H9 (cell line): ENCODE results near the gene ODAD4. TPM values are rescaled to one million over a fixed set of nuclear protein-coding genes. Genes with fewer than 3 reads are reported as not detected.
A peak's percentile ranks its signal among the peaks of the same experiment; 100 is the strongest.

ENCODE experiments used
- DNase-seq: peaks from one replicate; pipeline ENCODE4 v3.0.0-alpha.2; 2017
- H2AFZ ChIP-seq: one replicate; pipeline ENCODE4 v1.6.1; 2013; ENCODE audit warnings: mild to moderate bottlenecking, low read length, control low read depth, moderate library complexity
- H2AK5ac ChIP-seq: 2 replicates; pipeline ENCODE4 v1.6.1; 2013; ENCODE audit warnings: low read length, control low read depth, mixed read lengths; ENCODE audit not compliant: insufficient read length
- H2BK120ac ChIP-seq: one replicate; pipeline ENCODE4 v1.6.1; 2013; ENCODE audit warnings: low read depth, mild to moderate bottlenecking, low read length, control low read depth, inconsistent platforms; ENCODE audit not compliant: poor library complexity, severe bottlenecking
- H2BK12ac ChIP-seq: 2 replicates; pipeline ENCODE4 v1.6.1; 2013; ENCODE audit warnings: low read length, control low read depth, mixed read lengths, low read depth; ENCODE audit not compliant: insufficient read length
- H2BK15ac ChIP-seq: 2 replicates; pipeline ENCODE4 v1.6.1; 2013; ENCODE audit warnings: low read depth, low read length, control low read depth
- H2BK20ac ChIP-seq: one replicate; pipeline ENCODE4 v1.6.1; 2013; ENCODE audit warnings: low read depth, mild to moderate bottlenecking, low read length, control low read depth, inconsistent platforms; ENCODE audit not compliant: poor library complexity, severe bottlenecking
- H2BK5ac ChIP-seq: 2 replicates; pipeline ENCODE4 v1.6.1; 2013; ENCODE audit warnings: low read length, control low read depth, mixed read lengths; ENCODE audit not compliant: insufficient read length
- H3K14ac ChIP-seq: 2 replicates; pipeline ENCODE4 v1.6.1; 2013; ENCODE audit warnings: low read length, control low read depth; ENCODE audit not compliant: insufficient read depth
- H3K18ac ChIP-seq: 2 replicates; pipeline ENCODE4 v1.6.1; 2013; ENCODE audit warnings: low read depth, mild to moderate bottlenecking, mixed read lengths, low read length, control low read depth; ENCODE audit not compliant: insufficient read length
- H3K23ac ChIP-seq: 2 replicates; pipeline ENCODE4 v1.6.1; 2013; ENCODE audit warnings: low read length, control low read depth, mixed read lengths, low read depth; ENCODE audit not compliant: insufficient read length
- H3K23me2 ChIP-seq: 2 replicates; pipeline ENCODE4 v1.6.1; 2013; ENCODE audit warnings: low read depth, mild to moderate bottlenecking, mixed read lengths, low read length, control low read depth; ENCODE audit not compliant: insufficient read length, poor library complexity, severe bottlenecking
- H3K27ac ChIP-seq: 2 replicates; pipeline ENCODE4 v1.5.1; 2013; ENCODE audit warnings: low read length, control low read depth, mixed read lengths, low read depth; ENCODE audit not compliant: insufficient read length
- H3K27me3 ChIP-seq: 2 replicates; pipeline ENCODE4 v1.6.1; 2013; ENCODE audit warnings: low read length, control low read depth, inconsistent platforms; ENCODE audit not compliant: insufficient read depth
- H3K4ac ChIP-seq: 2 replicates; pipeline ENCODE4 v1.6.1; 2013; ENCODE audit warnings: low read depth, mild to moderate bottlenecking, control low read depth, inconsistent platforms, low read length, moderate library complexity
- H3K4me1 ChIP-seq: 2 replicates; pipeline ENCODE4 v1.6.1; 2013; ENCODE audit warnings: low read length, control low read depth, inconsistent platforms; ENCODE audit not compliant: insufficient read depth
- H3K4me2 ChIP-seq: 2 replicates; pipeline ENCODE4 v1.6.1; 2013; ENCODE audit warnings: low read length, control low read depth, mixed read lengths; ENCODE audit not compliant: insufficient read length, insufficient read depth
- H3K56ac ChIP-seq: 2 replicates; pipeline ENCODE4 v1.6.1; 2013; ENCODE audit warnings: low read depth, mild to moderate bottlenecking, mixed read lengths, low read length, control low read depth; ENCODE audit not compliant: insufficient read length
- H3K79me1 ChIP-seq: 2 replicates; pipeline ENCODE4 v1.6.1; 2013; ENCODE audit warnings: low read depth, mild to moderate bottlenecking, moderate library complexity, low read length, control low read depth, inconsistent platforms; ENCODE audit not compliant: insufficient read depth, poor library complexity, severe bottlenecking
- H3K79me2 ChIP-seq: 2 replicates; pipeline ENCODE4 v1.6.1; 2013; ENCODE audit warnings: low read length, control low read depth, inconsistent platforms; ENCODE audit not compliant: insufficient read depth
- H3K9ac ChIP-seq: 2 replicates; pipeline ENCODE4 v1.6.1; 2013; ENCODE audit warnings: low read length, control low read depth, mixed read lengths; ENCODE audit not compliant: insufficient read length; ENCODE audit errors: extremely low read depth
- H3K9me3 ChIP-seq: one replicate; pipeline ENCODE4 v1.6.1; 2013; ENCODE audit warnings: low read depth, low read length, inconsistent platforms; ENCODE audit not compliant: control insufficient read depth
- H3T11ph ChIP-seq: one replicate; pipeline ENCODE4 v1.6.1; 2013; ENCODE audit warnings: mild to moderate bottlenecking, low read length, control low read depth, inconsistent platforms
- H4K20me1 ChIP-seq: one replicate; pipeline ENCODE4 v1.6.1; 2013; ENCODE audit not compliant: control insufficient read depth, insufficient read length, insufficient read depth
- H4K5ac ChIP-seq: 2 replicates; pipeline ENCODE4 v1.6.1; 2013; ENCODE audit warnings: low read depth, mild to moderate bottlenecking, mixed read lengths, low read length, control low read depth; ENCODE audit not compliant: insufficient read length
- H4K8ac ChIP-seq: replicated peaks from 2 replicates; pipeline ENCODE4 v1.6.1; 2013; ENCODE audit warnings: low read length, control low read depth, mixed read lengths, low read depth; ENCODE audit not compliant: insufficient read length
- H4K91ac ChIP-seq: 2 replicates; pipeline ENCODE4 v1.6.1; 2013; ENCODE audit warnings: low read depth, mild to moderate bottlenecking, moderate library complexity, mixed read lengths, low read length, control low read depth; ENCODE audit not compliant: insufficient read length
- H3K27ac Mint-ChIP-seq, 3 experiments: 2 replicates in 2 of 3; 3 replicates in 1 of 3; pipeline ENCODE4 v1.8.0; 2020 to 2021; ENCODE audit warnings: mixed read lengths in 3 of 3, mild to moderate bottlenecking in 1 of 3, moderate library complexity in 1 of 3
- H3K27me3 Mint-ChIP-seq: 2 replicates; pipeline ENCODE4 v1.8.0; 2021; ENCODE audit warnings: low read depth, mild to moderate bottlenecking, moderate library complexity, mixed read lengths
- H3K36me3 Mint-ChIP-seq, 3 experiments: 2 replicates in 2 of 3; 3 replicates in 1 of 3; pipeline ENCODE4 v1.8.0; 2020 to 2021; ENCODE audit warnings: low read depth in 3 of 3, mixed read lengths in 3 of 3; ENCODE audit not compliant: insufficient read depth in 1 of 3
- H3K4me1 Mint-ChIP-seq, 2 experiments: 2 replicates each; pipeline ENCODE4 v1.8.0; 2020; ENCODE audit warnings: mixed read lengths in 2 of 2
- H3K4me3 Mint-ChIP-seq, 2 experiments: 2 replicates in 1 of 2; 3 replicates in 1 of 2; pipeline ENCODE4 v1.8.0; 2020 to 2021; ENCODE audit warnings: mild to moderate bottlenecking in 2 of 2, mixed read lengths in 2 of 2, moderate library complexity in 1 of 2
- H3K9me3 Mint-ChIP-seq, 2 experiments: 2 replicates in 1 of 2; 3 replicates in 1 of 2; pipeline ENCODE4 v1.8.0; 2020; ENCODE audit warnings: mild to moderate bottlenecking in 2 of 2, mixed read lengths in 2 of 2, moderate library complexity in 1 of 2
- WGBS: extraction: QIAGEN DNeasy Blood & Tissue Kit; methylation state at CpG from one replicate; pipeline ENCODE4 v1.1.7; 2013; ENCODE audit warnings: missing lambda C conversion rate, low lambda C conversion rate, mixed read lengths; ENCODE audit not compliant: insufficient read length; ENCODE audit errors: extremely low coverage; 5-methylcytosine and 5-hydroxymethylcytosine counted together
- long read RNA-seq: library from polyadenylated mRNA; unstranded; transcript quantifications from one replicate; pipeline ENCODE4 v2.0.0, GENCODE V29; 2020
- total RNA-seq: library from RNA; stranded (reverse); gene quantifications from 2 replicates; pipeline ENCODE4 v1.2.1, GENCODE V29; 2021
- TF ChIP-seq, protein P1 (sequence below): fragments of 200-600 bp; sonication (generic); conservative IDR thresholded peaks from 3 replicates; pipeline ENCODE4 v1.8.0; 2021; ENCODE audit warnings: antibody characterized with exemption, mild to moderate bottlenecking

The ODAD4 gene, protein sequence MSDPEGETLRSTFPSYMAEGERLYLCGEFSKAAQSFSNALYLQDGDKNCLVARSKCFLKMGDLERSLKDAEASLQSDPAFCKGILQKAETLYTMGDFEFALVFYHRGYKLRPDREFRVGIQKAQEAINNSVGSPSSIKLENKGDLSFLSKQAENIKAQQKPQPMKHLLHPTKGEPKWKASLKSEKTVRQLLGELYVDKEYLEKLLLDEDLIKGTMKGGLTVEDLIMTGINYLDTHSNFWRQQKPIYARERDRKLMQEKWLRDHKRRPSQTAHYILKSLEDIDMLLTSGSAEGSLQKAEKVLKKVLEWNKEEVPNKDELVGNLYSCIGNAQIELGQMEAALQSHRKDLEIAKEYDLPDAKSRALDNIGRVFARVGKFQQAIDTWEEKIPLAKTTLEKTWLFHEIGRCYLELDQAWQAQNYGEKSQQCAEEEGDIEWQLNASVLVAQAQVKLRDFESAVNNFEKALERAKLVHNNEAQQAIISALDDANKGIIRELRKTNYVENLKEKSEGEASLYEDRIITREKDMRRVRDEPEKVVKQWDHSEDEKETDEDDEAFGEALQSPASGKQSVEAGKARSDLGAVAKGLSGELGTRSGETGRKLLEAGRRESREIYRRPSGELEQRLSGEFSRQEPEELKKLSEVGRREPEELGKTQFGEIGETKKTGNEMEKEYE
- total RNA-seq, result 1.3 and 2.1 TPM in 2 replicates
- long read RNA-seq, partial matches to known transcripts, result 3 of 10 reads
- long read RNA-seq, other reads (novel, unspliced or antisense), result 3 of 10 reads

DNA sequence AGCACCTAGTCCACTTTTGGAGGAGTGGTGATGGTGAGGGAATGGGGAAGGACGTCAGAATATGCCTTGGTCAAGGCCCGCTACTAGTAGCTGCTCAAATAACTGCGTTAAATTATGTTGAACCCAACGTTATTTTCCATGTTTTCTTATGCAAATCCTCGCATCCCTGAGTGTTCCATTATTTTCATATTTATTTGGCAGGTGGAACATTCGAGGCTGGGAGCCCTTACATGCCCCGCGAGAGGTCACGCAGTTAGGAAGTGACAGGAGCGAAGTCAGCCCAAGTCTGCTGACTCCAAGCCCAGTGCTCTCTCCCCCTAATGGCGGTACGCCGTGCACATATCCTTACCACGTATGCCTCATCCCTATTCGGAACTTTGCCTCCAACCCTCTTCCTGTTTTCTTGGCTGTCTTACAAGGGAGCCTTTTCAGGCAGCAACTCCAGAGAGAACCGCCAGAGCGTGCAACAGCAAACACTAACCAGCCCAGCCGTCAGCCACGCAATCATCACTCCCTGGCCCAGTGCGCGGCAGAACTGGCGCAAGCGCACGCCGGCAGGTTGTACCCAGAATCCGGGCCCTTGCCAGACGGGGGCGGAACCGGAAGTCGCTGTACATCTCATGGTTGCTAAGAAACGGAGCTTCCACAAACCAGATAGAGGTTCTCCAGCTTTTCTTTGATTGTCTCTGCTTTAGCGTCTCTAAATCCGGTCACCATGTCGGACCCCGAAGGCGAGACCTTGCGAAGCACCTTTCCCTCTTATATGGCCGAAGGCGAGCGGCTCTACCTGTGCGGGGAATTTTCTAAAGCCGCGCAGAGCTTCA, at the start of gene ODAD4:
ODAD4 (plus strand) TSS at position 609 of the 824 bp plus-strand sequence; CDS start at position 716, 107 bp downstream.
- Histone ChIP-seq H3K56ac (no peak within 1 kb of the TSS), H3K9me3 (no peaks in the 10 kb centered on the region), H3T11ph (no peak within 1 kb of the TSS), H3K23ac (no peak within 1 kb of the TSS), H2BK120ac (no peak within 1 kb of the TSS), H3K9ac (peak within 1 kb of the TSS; percentile 79), H3K4ac (no peak within 1 kb of the TSS), H3K18ac (peak within 1 kb of the TSS; percentile 87), H3K4me1 (no peaks in the 10 kb centered on the region), H3K23me2 (peaks cover 6% of the 10 kb centered on the region), H4K8ac (no peak within 1 kb of the TSS), H3K14ac (no peak within 1 kb of the TSS), H2BK12ac (peak within 1 kb of the TSS; percentile 17), H3K27me3 (no peaks in the 10 kb centered on the region), H2BK15ac (no peak within 1 kb of the TSS), H3K4me2 (peak within 1 kb of the TSS; percentile 86), H3K79me2 (peaks cover 2% of the 10 kb centered on the region; the same call in 1 of the 2 replicates), H4K91ac (no peak within 1 kb of the TSS), H4K20me1 (no peaks in the 10 kb centered on the region), H3K27ac (no peak within 1 kb of the TSS), H2AK5ac (no peak within 1 kb of the TSS), H2BK20ac (no peak within 1 kb of the TSS), H2BK5ac (no peak within 1 kb of the TSS), H4K5ac (no peak within 1 kb of the TSS), H2AFZ (peak within 1 kb of the TSS; percentile 17), H3K79me1 (no peaks in the 10 kb centered on the region)
- no CpG with 5 or more reads among the region's 43 CpGs for WGBS
- TF ChIP-seq, protein P1, sequence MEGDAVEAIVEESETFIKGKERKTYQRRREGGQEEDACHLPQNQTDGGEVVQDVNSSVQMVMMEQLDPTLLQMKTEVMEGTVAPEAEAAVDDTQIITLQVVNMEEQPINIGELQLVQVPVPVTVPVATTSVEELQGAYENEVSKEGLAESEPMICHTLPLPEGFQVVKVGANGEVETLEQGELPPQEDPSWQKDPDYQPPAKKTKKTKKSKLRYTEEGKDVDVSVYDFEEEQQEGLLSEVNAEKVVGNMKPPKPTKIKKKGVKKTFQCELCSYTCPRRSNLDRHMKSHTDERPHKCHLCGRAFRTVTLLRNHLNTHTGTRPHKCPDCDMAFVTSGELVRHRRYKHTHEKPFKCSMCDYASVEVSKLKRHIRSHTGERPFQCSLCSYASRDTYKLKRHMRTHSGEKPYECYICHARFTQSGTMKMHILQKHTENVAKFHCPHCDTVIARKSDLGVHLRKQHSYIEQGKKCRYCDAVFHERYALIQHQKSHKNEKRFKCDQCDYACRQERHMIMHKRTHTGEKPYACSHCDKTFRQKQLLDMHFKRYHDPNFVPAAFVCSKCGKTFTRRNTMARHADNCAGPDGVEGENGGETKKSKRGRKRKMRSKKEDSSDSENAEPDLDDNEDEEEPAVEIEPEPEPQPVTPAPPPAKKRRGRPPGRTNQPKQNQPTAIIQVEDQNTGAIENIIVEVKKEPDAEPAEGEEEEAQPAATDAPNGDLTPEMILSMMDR, result peak; percentile 53; the same call in 2 of the 3 replicates
- H3K4me3 Mint-ChIP-seq, result peak within 1 kb of the TSS; percentile 76 to 93
- H3K9me3 Mint-ChIP-seq, result no peaks in the 10 kb centered on the region
- H3K36me3 Mint-ChIP-seq, result no peaks in the 10 kb centered on the region
- peaks cover 13 to 18% of the 10 kb centered on the region in 2 experiments for H3K4me1 Mint-ChIP-seq
- DNase-seq, result peak; percentile 99
- H3K27ac Mint-ChIP-seq, result peak within 1 kb of the TSS; percentile 89 to 100 (median 92)
- no peaks in the 10 kb centered on the region for H3K27me3 Mint-ChIP-seq
